ENCODE results near the gene MYADML2. TPM values are rescaled to one million over a fixed set of nuclear protein-coding genes. Genes with fewer than 3 reads are reported as not detected.

MYADML2 gene
- total RNA-seq, 1 donor: not detected

DNA sequence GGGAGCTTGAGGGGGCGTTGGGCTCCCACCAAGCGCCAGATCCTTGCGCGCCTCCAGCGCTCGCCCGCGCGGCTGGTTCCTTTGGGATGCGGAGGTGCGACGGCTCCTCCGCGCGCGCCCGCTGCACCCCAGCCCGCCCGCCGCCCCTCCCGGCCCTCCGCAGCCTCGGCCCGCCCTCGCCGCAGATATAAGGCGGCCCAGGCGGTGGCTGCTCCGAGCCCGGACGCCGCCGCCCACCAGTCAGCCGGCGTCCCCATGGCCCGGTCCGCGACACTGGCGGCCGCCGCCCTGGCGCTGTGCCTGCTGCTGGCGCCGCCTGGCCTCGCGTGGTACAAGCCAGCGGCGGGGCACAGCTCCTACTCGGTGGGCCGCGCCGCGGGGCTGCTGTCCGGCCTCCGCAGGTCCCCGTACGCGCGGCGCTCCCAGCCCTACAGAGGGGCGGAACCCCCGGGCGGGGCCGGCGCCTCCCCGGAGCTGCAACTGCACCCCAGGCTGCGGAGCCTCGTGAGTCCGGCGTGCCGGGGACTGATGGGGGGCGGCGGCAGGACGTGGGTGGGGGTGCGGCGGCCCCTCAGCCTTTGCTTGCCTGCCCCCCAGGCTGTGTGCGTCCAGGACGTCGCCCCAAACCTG is 44.9 kb downstream of the MYADML2 start, which contains the start of gene NPB:
Gene NPB, plus strand, starts transcription at position 216 of the 630 bp plus-strand sequence. Its CDS starts 40 bp downstream, at position 256.
- DNase-seq (ENCODE audit: low read depth): no peak
- peak within 1 kb of the TSS; percentile 40 for H3K4me3 ChIP-seq (ENCODE audit: low read depth, low read length)
- TF ChIP-seq CTCF (IDR thresholded peaks at IDR 0.05; ENCODE audit: insufficient read depth, low read length): no peak

DNA sequence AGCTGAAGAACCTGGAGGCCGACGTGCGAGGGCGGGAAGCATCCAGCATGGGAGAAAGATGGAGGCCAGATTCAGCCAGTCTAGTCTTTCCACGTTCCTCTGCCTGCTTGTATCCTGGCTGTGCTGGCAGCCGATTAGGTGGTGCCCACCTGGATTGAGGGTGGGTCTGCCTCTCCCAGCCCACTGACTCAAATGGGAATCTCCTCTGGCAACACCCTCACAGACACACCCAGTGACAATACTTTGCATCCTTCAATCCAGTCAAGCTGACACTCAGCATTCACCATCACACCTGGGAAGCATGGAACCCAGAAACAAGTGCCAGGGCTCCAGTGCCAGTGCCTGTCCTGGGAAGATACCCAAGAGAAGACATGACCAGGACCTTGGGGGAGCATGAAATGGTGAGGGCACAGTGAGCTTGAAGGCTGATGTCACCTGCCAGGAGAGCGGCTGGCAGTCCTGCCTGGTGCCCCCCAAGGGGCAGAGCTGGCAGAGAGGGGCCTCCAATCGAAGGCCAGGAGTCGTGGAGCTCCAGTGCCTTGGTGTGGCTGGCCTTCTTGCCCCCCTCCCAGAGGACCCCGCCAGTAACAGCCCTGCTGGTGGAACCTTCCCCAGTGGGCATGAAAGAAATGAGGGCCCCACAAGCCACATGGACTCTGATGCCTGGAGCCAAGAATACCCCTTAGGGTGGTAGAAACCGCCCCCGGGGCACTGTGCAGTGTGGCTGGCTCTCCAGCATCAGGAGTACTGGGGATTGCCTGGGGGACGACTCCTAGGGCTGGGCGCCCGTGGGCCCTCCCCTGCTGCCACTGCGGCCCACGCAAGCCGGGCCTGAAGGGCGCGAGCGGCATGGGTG is 45.6 kb downstream of the MYADML2 start:
- no peak for DNase-seq (ENCODE audit: low read depth)
- H3K4me3 ChIP-seq (ENCODE audit: low read depth, low read length): peak overlapping the region; percentile 22
- TF ChIP-seq CTCF (IDR thresholded peaks at IDR 0.05; ENCODE audit: insufficient read depth, low read length): no peak

- TF ChIP-seq CTCF (IDR thresholded peaks at IDR 0.05; ENCODE audit: insufficient read depth, low read length): no peak
- DNase-seq (ENCODE audit: low read depth): no peak
- no peak overlapping the region for H3K4me3 ChIP-seq (ENCODE audit: low read depth, low read length)
These were observed 46.7 kb downstream of the MYADML2 start for GRCh38 chr17:81900181-81900820.

DNA sequence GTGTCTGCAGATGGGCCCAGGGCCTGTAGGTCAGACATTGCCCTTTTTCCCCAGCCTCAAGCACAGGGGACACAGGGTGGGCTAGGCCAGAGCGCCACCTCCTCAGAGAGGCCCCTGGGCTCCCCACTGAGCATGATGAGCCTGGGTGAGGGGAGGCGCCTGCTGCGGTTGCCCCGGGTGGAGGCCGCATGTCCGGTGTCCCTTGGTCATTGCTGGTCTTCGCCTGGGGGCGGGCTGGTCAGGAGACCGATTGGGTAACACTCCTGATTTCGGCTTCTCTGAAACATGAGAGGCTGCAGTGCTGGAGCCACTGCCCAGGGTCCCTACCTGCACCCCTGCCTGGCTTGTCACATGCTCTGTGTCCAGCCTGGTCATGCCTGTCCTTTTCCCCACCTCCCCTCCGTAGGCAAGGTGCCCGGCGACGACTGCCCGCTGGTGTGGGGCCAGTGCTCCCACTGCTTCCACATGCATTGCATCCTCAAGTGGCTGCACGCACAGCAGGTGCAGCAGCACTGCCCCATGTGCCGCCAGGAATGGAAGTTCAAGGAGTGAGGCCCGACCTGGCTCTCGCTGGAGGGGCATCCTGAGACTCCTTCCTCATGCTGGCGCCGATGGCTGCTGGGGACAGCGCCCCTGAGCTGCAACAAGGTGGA is 47.4 kb downstream of the MYADML2 start:
- no peak for DNase-seq (ENCODE audit: low read depth)

GRCh38 chr17:81898885-81899284 is 48.1 kb downstream of the MYADML2 start:
- H3K4me3 ChIP-seq (ENCODE audit: low read depth, low read length): no peak overlapping the region
- TF ChIP-seq CTCF (IDR thresholded peaks at IDR 0.05; ENCODE audit: insufficient read depth, low read length): no peak
- no peak for DNase-seq (ENCODE audit: low read depth)

More for the DNA sequence above, 47.4 kb downstream of the MYADML2 start:
- no peak overlapping the region for H3K4me3 ChIP-seq (ENCODE audit: low read depth, low read length)
- TF ChIP-seq CTCF (IDR thresholded peaks at IDR 0.05; ENCODE audit: insufficient read depth, low read length): no peak
